Superior temporal gyrus (tissue), 1 donor: ENCODE results near the gene IGSF23.

Experiments used
- DNase-seq: peaks from one replicate; pipeline ENCODE4 v3.0.0-alpha.2; 2016; ENCODE audit errors: extremely low spot score

Gene IGSF23

DNA sequence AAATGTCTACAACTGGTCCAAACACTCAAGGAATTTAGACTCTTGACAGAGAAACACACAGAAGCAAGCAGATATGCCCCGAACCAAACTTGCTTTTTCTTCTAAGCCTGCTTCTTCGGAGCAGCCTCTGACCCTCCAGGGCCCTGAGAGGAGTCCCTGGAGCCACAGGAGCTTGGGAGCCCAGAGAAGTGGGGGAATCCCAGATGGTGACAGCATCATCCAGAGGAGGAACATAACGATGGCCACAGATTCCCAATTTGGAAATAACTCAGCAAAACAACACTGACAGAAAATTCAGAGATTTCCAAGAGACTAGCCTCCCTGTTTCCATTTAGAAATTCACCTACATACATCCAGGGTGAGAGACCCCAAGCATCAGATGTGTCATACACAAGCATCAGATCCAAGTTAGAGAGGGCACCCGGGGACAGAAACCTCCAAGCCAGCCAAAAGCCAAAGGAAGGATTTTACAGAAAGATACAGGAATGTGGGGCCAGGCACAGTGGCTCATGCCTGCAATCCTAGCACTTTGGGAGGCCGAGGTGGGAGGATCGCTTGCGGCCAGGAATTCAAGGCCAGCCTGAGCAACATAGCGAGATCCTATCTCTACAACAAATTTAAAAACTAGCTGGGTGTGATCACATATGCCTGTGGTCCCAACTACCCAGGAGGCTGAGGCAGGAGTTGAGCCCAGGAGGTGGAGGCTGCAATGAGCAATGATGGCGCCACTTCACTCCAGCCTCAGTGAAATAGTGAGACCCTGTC, 28.3 kb downstream of the IGSF23 start:
- DNase-seq: no peak

DNA sequence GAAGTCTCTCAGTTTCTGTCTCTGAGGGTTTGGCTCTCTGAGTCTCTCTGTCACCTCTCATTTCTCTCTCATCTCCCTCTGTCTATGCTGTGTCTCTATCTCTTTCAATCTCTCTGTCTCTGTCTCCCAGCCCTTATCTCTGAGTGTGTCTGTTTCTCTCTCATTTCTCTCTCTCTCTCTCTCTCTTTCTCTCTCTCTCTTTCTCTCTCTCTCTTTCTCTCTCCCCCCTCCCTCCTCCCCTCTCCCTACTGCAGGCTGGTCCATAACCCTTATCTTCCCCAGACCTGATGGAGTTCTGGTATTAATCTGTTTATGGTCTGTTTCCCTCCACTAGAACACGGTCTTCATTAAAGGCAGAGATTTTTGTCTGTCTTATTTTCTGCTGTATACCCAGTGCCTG, 29.0 kb downstream of the IGSF23 start:
- DNase-seq: no peak

GRCh38 chr19:44643605-44644401, 30.4 kb downstream of the IGSF23 start, which contains the start of gene PVR:
TSS of gene PVR (plus strand) at chr19:44643910. CDS start at chr19:44644097, 187 bp downstream.
- peak; percentile 64 for DNase-seq

GRCh38 chr19:44644402-44645016, 31.1 kb downstream of the IGSF23 start:
- DNase-seq: no peak

DNA sequence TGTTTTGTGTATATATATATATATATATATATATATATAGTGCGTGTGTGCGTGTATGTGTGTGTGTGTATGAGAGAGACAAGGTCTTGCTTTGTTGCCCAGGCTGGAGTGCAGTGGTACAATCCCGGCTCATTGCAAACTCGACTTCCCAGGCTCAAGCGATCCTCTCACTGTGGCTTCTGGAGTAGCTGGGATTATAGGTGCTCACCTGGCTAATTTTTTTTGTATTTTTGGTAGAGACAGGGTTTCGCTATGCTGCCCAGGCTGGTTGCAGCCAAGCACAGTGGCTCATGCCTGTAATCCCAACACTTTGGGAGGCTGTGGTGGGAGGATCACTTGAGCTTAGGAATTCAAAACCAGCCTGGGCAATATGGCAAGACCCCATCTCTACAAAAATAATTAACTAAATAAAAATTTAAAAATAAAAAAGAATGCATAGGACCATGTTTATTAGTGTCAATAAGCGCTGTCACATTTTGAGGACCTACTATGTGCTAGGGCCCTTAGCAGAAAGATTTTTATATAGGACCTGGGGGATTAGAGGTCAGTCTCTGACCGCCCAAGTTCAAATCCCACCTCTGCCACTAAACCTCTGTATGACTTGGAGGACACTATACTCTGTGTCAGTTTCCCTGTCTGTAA, 32.2 kb downstream of the IGSF23 start:
- no peak for DNase-seq

- no peak for DNase-seq
Observed at GRCh38 chr19:44646049-44646416, 32.7 kb downstream of the IGSF23 start.

DNA sequence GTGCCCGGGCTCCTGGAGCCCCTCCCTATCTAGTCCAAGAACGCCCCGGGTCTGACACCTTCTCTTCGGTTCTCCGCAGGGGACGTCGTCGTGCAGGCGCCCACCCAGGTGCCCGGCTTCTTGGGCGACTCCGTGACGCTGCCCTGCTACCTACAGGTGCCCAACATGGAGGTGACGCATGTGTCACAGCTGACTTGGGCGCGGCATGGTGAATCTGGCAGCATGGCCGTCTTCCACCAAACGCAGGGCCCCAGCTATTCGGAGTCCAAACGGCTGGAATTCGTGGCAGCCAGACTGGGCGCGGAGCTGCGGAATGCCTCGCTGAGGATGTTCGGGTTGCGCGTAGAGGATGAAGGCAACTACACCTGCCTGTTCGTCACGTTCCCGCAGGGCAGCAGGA, 33.8 kb downstream of the IGSF23 start:
- no peak for DNase-seq

GRCh38 chr19:44648631-44649251, 35.4 kb downstream of the IGSF23 start:
- DNase-seq: no peak

DNA sequence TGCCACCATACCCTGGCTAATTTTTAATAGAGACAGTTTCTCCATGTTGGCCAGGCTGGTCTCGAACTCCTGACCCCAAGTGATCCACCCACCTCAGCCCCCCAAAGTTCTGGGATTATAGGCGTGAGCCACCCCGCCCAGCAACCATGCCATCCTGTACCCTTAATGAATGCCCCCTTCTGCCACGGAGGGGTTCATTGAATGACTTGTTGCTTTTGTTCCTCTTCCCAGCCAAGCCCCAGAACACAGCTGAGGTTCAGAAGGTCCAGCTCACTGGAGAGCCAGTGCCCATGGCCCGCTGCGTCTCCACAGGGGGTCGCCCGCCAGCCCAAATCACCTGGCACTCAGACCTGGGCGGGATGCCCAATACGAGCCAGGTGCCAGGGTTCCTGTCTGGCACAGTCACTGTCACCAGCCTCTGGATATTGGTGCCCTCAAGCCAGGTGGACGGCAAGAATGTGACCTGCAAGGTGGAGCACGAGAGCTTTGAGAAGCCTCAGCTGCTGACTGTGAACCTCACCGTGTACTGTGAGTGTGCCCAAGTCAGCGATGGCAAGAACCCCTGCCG, 36.3 kb downstream of the IGSF23 start:
- no peak for DNase-seq

- DNase-seq: no peak
Observed at GRCh38 chr19:44653343-44653742, 40.0 kb downstream of the IGSF23 start.

DNA sequence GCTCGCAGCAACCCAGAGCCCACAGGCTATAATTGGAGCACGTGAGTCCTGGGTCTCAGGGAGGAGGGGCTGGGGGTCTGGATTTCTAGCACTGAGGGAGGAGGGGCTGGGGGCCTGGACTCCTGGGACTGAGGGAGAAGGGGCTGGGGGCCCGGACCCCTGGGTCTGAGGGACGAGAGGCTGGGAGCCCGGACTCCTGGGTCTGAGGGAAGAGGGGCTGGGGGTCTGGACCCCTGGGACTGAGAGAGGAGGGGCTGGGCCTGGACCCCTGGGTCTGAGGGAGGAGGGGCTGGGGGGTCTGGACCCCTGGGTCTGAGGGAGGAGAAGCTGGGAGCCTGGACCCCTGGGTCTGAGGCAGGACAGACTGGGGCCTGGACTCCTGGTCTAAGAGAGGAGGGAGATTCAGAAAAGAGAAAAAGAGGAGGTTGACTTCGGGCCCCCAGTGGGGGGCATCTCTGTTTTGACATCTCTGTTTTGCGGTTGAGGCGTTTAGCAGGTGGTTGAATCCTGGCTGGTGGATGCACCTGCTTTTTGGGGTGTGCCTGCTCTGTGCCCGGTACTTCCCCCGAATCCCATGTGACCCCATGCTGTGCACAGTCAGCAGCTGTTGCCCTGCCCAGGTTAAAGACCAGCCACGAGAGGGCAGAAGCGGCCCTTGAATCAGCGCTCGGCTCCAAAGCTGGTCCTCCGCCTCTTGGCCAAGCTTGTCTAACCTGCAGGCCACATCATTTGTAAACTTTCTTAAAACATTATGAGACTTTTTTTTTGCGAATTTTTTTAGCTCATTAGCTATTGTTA, 40.8 kb downstream of the IGSF23 start:
- no peak for DNase-seq

- DNase-seq: peak; percentile 45
Observed at GRCh38 chr19:44657211-44657921, 44.0 kb downstream of the IGSF23 start.

- no peak for DNase-seq
Observed at GRCh38 chr19:44658069-44658733, 44.8 kb downstream of the IGSF23 start.

DNA sequence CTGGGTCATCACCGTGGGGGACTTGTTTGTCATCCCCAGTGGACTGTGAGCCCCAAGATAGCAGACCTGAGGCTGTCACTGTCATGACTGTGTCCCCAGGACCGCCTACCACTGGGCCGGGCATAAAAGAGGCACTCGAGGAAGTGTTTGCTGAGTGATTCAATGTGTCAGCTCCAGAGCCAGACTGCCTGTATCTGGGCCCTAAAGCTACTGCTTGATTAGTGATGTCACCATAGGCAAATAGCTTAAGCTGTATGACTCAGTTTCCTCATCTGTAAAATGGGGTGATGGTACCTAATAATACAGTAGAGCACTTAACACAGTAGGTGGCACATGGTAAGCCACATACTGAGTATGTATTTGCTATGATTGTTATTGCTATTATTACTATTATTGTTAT, 46.7 kb downstream of the IGSF23 start:
- no peak for DNase-seq

- no peak for DNase-seq
Observed at GRCh38 chr19:44661205-44661604, 47.8 kb downstream of the IGSF23 start.

- no peak for DNase-seq
Observed at GRCh38 chr19:44661904-44662303, 48.5 kb downstream of the IGSF23 start.

DNA sequence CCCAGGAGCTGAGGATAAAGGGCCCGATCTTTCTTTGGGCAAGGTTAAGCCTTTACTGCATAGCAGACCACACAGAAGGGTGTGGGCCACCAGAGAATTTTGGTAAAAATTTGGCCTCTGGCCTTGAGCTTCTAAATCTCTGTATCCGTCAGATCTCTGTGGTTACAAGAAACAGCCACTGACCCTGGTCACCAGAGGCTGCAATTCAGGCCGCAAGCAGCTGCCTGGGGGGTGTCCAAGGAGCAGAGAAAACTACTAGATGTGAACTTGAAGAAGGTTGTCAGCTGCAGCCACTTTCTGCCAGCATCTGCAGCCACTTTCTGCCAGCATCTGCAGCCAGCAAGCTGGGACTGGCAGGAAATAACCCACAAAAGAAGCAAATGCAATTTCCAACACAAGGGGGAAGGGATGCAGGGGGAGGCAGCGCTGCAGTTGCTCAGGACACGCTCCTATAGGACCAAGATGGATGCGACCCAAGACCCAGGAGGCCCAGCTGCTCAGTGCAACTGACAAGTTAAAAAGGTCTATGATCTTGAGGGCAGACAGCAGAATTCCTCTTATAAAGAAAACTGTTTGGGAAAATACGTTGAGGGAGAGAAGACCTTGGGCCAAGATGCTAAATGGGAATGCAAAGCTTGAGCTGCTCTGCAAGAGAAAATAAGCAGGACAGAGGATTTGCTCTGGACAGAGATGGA, 49.5 kb downstream of the IGSF23 start:
- DNase-seq: no peak

- DNase-seq: no peak
Observed at GRCh38 chr19:44663996-44664395, 50.6 kb downstream of the IGSF23 start.

GRCh38 chr19:44664976-44665375, 51.6 kb downstream of the IGSF23 start:
- no peak for DNase-seq
